GM18873 (cell line): ENCODE data around the gene GGA1.
"Not testable (repeated sequence)": the region's sequence is repeated elsewhere in the genome, so short reads cannot be mapped to it uniquely, and the experiment has no call there.

Source experiments
- ATAC-seq: cut with Tn5 transposase; IDR thresholded peaks from one replicate; pipeline ENCODE4 v1.9.1; 2021; ENCODE audit warnings: mild to moderate bottlenecking, moderate library complexity, moderate number of reproducible peaks; ENCODE audit not compliant: unreplicated experiment, low FRiP score

The GGA1 gene

DNA sequence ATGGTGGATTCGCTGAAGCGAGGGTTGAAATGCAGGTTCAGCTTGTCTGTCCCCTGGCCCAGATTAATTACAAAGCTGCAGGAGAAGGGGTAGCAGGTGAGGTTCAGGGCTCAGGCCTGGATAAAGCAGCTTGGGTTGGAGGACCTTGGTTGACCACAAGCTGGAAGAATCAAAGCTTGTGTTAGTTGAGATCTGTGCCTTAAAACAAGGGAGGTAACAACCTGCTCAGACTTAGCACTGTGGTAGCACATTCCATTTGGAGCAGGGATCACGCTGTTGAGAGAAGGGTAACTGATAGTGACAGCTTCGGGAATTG is 38.0 kb upstream of the GGA1 start:
- no peak for ATAC-seq

DNA sequence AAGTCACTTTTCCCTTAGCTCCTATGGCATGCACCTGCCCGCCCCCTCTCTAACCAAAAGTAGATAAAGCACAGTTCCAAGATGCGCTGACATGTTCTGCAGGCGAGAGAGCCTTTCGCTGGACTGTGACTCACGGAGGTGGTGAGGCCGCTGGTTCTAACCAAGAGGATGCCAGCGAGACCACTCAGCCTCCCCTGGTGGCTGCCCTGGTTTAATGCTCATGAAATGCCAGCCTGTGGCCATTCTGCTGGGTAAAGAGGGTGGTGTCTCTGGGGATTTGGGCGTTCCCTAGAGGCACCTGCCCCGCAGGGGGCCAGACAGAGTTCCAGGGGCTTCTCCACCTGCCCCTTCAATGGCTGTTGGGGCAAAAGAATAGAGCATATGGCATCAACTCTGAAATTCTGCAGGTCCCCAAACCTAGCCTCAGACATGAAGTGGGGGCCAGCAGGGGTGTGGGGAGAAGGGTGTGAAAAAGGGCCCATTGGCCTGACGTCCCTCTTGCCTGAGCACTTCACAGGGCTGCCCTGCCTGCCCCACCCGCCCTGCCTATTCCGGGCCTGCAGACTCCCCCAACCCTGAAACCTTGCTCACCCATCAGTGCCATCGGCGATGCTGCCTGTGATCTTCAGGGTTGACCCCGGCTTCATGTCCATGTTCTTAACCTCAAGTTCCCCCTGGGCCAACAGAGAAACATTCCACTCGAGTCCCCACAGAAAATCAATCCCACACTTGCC is 37.2 kb upstream of the GGA1 start:
- no peak for ATAC-seq

DNA sequence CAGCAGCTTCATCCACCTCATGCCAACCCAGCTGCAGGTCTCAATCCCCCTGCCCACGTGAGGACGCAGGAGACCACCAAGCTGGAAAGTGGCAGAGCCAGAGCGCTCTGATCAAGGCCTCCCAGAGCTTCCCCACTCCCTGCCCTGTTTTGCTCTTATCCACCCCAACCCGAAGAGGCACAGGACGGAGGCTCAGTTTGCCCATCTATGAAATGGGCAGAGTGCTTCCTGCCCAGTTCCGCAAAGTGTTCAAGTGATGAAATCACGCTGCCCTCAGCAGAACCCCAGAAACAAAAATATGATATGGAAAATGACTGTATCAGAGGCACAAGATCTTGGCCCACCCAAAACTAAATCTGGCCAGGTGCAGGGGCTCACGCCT is 36.7 kb upstream of the GGA1 start:
- ATAC-seq = no peak

DNA sequence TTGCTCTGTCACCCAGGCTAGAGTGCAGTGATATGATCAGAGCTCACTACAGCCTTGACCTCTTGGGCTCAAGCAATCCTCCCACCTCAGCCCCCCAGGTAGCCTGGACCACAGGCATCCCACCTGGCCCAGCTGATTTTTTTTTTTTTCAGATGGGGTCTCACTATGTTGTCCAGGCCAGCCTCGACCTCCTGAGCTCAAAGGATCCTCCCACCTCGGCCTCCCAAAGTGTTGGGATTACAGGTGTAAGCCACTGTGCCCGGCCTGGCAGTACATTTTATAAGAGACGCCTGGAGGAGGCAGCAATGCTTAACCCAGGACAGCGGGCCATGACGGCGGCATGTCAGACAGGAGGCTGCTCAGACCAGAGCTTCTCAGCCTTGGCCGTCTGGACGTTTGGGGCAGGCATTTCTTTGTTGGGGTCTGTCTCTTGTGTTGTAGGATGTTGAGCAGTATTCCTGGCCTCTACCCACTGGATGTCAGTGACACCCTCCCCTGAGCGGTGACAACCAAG is 33.1 kb upstream of the GGA1 start:
- no peak for ATAC-seq

DNA sequence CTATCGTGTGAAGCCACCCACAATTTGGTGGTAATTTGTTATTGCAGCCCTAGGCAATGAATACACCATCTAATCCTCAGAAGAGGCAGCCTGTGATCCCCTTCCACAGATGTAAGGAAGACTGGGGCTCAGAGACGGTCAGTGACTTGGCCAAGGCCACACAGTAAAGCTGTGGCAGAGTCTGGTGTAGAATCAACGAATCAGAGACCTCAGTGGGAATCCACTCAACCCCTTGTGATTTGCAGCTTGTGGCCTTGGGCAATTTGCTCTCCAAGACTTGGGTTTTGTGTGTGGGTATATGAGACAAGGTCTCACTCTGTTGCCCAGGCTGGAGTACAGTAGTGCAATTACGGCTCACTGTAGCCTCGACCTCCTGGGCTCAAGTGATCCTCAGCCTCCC is 30.6 kb upstream of the GGA1 start:
- no peak for ATAC-seq

DNA sequence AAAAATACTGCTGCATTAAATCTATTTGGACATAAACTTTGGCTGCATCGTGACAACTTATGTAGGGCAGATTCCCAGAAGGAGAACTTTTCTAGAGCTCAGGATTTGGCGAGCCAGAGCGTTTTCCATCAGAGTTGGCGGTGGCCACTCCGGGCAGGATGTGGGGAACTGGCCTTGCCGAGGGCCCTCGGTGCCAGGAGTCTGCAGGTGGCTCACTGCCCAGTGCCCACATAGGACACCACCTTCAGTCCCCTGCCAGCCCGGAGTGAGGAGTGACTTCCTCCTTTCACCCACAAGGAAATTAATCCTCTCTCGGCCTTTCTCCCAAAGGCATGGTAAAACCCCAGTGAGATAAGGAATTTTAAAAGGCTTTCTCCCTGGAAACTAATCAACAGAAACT is 27.1 kb upstream of the GGA1 start:
- no peak for ATAC-seq

DNA sequence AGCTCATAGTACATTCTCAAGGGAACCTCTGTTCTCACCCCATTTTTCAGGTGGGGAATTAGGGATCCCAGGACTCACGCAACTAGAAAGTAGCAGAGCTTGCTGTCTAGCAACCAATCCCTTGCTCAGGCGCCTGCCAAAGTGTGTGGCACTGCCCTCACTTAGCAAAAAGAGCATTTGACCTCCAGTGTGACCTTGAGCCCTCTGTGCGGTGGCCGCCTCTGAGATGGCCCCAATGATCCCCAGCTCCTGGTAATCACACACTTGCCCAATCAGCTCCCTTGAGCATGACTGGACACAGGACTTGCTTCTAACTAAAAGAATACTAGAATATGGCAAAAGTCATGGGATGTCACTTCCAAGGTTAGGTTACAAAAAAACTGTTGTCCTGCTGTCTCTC is 26.1 kb upstream of the GGA1 start:
- ATAC-seq = no peak

DNA sequence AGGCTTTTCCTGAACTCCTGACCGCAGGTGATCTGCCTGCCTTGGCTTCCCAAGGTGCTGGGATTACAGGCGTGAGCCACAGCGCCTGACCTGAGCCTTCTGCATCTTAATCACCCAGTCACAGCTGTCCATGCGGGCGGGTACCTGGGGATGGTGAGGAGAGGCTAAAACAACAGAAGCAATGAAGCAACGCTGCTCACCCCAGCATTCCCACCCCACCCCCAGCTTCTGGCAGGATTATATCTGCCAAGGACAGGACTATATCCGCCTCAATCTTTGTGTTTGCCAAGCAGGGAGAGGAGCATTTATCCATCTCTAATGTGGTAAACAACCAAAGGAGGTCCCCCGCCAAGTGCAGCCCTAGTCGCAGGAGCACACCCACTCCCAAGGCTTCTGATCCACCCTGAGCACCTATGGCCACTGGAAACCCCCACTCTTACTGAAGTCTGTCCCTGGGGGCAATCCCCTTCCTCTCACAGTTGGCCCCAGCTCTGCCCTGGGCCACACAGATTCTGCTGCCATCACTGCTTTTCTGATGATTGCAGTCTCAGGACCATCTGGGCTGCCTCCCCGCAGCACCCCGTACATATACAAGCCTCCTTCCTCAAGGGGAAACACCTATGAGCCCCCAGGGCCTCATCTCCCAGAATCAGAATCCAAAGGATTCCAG is 20.0 kb upstream of the GGA1 start:
- no peak for ATAC-seq

DNA sequence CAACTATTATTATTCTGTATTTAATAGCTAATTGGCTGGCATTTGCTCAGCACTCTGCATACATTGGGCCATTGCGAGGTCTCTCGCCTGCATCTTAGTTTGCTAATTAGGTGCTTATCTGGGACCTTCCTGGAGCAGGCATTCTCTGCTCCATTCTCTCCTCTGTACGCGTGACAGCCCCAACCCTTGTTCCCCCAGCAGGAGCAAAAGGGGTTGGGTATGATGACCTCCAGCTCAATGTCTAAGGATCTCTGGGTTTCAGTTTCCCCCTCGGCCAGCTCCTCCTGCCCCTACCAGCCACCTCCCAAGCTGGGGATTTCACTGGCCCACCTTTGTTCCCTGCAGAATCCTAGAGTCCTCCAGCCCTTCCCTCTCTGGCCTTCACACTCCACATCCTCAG is 19.0 kb upstream of the GGA1 start:
- no peak for ATAC-seq

DNA sequence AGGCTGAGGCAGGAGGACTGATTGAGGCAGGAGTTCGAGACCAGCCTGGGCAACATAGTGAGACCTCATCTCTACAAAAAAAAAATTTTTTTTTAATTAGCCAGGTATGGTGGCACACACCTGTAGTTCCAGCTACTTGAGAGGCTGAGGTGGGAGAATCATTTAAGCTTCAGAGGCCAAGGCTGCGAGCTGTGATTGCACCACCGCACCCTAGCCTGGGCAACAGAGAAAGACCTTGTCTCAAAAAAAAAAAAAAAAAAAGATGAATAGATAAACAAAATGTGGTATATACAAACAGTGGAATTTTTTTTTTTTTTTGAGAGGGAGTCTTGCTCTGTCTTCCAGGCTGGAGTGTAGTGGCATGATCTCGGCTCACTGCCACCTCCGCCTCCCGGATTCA is 17.6 kb upstream of the GGA1 start:
- not testable (repeated sequence) for ATAC-seq

DNA sequence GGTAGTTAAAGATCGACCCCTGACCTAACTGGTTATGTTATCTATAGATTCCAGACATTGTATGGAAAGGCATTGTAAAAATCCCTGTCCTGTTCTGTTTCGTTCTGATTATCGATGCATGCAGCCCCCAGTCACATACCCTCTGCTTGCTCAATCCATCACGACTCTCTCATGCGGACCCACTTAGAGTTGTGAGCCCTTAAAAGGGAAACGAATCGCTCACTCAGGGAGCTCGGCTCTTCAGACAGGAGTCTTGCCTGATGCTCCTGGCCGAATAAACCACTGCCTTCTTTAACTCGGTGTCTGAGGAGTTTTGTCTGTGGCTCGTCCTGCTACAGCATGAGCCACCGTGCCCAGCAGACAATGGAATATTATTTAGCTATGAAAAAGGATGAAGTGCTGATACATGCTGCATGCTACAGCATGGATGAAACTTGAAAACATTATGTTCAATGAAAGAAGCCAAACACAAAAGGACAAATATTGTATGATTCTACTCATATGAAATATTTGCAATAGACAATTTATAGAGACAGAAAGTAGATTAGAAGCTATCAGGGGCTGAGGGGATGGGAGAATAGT is 16.7 kb upstream of the GGA1 start:
- no peak for ATAC-seq

DNA sequence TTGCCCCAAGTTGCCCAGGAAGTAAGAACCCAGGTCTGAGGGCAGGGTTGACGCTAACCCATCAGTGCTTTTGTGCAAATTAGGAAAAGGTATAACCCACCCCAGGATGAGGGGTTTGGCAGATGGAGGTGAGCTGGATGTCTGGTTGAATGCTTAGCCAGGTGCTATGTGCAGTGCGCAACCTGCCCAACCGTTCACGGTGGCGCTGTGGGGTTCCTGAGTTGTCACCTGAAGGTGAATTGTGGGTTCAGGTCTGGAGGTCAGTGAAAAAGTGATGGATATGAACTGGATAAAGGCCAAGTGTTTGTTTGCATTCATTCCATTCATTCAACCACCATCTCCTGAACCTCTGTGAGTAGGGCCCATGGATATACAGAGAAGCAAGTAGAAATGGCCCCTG is 14.4 kb upstream of the GGA1 start:
- no peak for ATAC-seq

DNA sequence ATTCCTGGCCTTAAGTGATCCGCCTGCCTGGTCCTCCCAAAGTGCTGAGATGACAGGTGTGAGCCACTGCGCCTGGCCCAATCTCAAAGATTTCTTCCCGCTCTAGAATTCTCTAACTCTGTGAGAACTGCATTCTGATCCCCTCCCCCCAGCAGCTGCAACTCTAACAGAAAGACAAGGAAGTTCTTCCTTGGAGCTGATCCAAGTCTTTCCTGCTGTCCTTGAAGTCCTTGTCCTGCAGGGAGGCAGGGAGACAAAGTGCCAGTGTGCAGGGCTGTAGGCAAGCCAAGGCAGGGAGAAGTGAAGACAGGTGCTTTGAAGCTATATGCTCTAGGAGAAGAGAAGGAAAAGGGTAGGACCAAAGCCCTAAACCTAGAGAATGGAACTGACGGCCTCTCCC is 9.5 kb upstream of the GGA1 start:
- no peak for ATAC-seq

DNA sequence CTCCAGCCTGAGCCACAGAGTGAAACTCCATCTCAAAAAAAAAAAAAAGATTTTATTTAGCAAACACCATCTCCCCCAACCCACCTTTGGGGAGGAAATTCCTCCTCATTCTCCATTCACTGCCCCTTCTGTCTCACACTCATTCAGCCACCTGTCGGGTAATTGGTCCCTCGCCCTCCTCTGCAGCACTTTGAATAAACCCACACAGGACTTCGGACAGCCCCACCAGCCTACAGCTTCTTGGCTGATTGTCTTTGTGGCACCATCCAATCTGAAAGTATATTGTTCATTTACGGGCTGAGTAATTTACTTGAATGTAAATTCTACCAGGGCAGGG is 7.5 kb upstream of the GGA1 start:
- ATAC-seq = no peak

DNA sequence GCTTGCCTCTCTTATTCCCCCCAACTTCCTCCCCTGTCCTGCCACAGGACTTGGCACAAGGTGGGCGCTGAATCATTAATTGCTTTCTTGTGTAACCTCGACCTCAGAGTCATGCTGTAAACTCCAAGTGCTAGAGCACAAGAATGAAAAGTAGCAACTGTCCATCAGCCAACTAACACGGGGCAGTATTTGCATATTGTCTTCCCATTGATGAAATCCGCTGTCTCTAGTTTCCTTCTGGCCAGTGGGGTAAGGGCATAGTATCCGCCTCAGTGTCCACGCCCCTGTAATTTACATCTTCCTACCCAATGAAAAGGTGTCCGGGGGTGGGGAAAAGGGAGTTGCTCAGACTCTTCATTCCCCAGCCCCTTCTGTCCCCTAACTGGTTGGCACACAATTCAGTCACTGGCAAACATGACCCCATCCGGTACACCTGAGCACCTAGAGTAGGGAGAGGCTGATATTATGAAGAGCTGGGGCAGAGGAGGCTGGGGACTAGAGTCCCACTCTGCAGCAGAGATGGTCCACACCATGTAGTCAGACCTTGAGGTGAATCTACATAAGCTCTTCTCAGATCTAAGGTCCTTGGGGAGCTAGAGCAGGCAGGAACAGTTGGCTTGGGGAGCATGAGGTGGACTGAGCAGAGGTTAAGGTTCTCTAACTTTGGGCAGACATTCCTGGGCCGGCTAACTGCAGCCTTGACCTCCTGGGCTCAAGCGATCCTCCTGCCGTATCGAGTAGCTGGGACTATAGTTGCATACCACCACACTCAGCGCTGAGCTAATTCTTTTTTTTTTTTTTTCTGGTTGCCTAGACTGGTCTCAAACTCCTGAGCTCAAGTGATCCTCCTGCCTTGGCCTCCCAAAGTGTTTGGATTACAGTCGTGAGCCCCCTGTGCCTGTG is 6.8 kb upstream of the GGA1 start:
- no peak for ATAC-seq

DNA sequence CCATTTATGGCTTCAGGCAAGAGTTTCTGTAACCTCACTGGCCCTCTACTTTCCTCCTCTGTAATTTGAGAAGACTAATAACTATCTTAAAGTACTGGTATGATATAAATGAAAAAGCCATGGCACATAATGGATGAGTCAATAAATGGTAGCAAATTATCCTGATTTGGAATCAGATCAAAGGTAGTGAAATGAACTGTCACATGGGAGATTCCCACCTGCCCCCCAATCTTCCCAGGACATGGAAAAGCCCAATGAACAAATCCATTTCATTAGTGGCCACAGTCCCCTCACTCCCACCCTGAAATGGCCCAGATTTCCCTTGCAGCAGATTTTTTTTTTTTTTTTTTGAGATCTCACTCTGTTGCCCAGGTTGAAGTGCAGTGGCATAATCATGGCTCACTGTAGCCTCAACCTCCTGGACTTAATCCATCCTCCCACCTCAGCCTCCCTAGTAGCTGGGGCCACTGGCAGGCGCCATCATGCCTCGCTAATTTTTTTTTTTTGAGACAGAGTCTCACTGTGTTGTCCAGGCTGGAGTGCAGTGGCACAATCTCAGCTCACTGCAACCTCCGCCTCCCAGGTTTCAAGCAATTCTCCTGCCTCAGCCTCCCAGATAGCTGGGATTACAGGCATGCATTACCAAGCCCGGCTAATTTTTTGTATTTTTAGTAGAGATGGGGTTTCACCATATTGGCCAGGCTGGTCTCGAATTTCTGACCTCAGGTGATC is 5.9 kb upstream of the GGA1 start:
- ATAC-seq = not testable (repeated sequence)

DNA sequence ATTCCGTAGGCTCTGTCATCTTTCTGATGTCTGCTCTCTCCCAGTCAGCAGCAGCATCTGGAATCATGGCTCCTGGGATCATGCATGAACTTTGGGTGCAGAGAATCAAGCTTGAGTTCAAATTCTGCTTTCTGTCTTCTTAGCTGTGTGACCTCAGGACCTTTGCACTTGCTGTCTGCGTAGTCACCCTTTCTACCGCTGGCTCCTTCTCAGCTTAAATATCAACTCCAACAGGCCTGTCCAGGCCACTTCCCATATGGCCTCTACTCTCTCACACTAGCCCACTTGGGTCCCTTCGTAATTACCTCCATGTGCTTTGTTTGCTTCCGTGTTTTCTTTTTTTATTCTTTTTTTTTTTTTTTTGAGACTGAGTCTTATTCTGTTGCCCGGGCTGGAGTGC is 4.6 kb upstream of the GGA1 start:
- no peak for ATAC-seq

DNA sequence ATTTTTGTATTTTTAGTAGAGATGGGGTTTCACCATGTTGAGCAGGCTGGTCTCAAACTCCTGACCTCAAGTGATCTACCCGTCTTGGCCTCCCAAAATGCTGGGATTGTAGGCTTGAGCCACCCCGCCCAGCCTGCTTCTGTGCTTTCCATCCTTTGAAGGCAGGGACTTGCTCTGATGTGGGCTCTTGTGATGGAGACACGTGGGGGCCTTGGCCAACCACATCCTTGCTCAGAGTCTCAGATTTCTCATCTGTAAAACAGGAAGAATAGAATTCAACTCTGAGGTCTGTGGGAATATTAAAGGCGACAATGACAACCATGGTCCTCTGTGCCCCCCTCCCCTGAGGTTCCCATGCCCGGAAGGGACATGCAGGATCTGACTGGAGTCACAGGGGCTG is 3.8 kb upstream of the GGA1 start:
- ATAC-seq = no peak

DNA sequence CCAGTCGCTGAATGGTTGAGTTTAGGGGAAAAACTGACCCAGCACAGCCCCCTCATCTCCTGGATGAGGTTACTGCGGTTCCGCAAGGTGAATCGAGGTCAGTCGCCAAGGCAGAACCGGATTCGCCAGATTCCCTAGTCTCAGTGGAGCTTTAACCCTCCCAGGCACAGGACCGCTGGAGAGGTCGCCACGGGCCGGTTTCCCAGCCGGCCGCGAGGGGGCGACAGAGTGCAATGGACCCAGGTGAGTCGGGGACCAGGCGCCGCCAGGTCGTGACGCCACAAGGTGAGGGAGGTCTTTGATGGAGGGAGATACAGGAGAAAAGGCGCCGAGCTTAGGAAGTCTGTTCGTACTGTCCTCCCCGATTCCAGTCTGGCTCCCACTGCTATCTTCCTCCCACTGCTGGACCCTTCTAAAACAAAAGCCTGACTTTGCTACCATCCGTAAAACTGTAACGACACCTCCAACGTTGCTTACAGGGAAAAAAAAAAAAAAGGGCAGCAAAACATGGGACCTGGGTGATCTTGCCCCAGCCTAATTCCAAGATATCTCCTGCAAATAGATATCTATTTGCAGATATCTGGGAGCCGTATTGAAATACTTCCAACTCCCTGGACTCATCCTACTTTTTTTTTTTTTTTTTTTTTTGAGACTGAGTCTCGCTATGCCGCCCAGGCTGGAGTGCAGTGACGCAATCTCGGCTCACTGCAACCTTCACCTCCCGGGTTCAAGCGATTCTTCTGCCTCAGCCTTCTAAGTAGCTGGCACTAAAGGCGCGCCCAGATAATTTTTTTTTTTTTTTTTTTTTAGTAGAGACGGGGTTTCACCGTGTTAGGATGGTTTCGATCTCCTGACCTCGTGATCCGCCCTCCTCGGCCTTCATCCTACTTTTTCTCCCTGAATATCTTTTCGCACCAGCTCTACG is 1.4 kb upstream of the GGA1 start:
- no peak for ATAC-seq
